GM12878 (cell line): ENCODE results near the gene PRKRIP1. TPM values are rescaled to one million over a fixed set of nuclear protein-coding genes. Genes with fewer than 3 reads are reported as not detected.

Source experiments
- EED ChIP-seq: sonication (generic); IDR thresholded peaks from 2 replicates; pipeline ENCODE4 v1.6.1; 2016; ENCODE audit warnings: antibody characterized with exemption, low read depth
- EP300 ChIP-seq, 2 experiments: fragments of 150-350 bp in 1 of 2; IDR thresholded peaks; 2 replicates each; pipeline ENCODE4 v1.6.1; 2011 to 2012; ENCODE audit warnings: low read depth in 2 of 2, low read length in 2 of 2, borderline replicate concordance in 1 of 2, improper control_type of control experiment in 1 of 2, inconsistent platforms in 1 of 2; ENCODE audit not compliant: control insufficient read depth in 1 of 2
- ETV6 ChIP-seq, 2 experiments: fragments of 450-650 bp in 1 of 2; IDR thresholded peaks in 1 of 2; conservative IDR thresholded peaks in 1 of 2; 2 replicates each; pipeline ENCODE4 v1.6.1; 2014; ENCODE audit warnings: antibody characterized with exemption in 1 of 2, borderline replicate concordance in 1 of 2, low read depth in 1 of 2, mild to moderate bottlenecking in 1 of 2, moderate library complexity in 1 of 2
- MAX ChIP-seq: IDR thresholded peaks from 2 replicates; pipeline ENCODE4 v1.6.1; 2012; ENCODE audit warnings: low read depth, low read length, improper control_type of control experiment
- MLLT1 ChIP-seq: fragments of 450-650 bp; IDR thresholded peaks from 2 replicates; pipeline ENCODE4 v1.6.1; 2016; ENCODE audit warnings: mild to moderate bottlenecking
- MYB ChIP-seq: fragments of 150-350 bp; IDR thresholded peaks from 2 replicates; pipeline ENCODE4 v1.6.1; 2014; ENCODE audit warnings: mild to moderate bottlenecking, low read depth, low read length, borderline replicate concordance
- NR2C2 ChIP-seq: IDR thresholded peaks from 2 replicates; pipeline ENCODE4 v1.6.1; 2011; ENCODE audit warnings: borderline replicate concordance, low read depth; ENCODE audit not compliant: control insufficient read depth, insufficient read length
- POLR2AphosphoS5 ChIP-seq: IDR thresholded peaks from 2 replicates; pipeline ENCODE4 v1.6.1; 2011; ENCODE audit warnings: mild to moderate bottlenecking, low read length, inconsistent platforms
- REST ChIP-seq: IDR thresholded peaks from 2 replicates; pipeline ENCODE4 v1.6.1; 2012; ENCODE audit warnings: mild to moderate bottlenecking, low read depth, low read length
- STAT1 ChIP-seq: fragments of 450-650 bp; conservative IDR thresholded peaks from 2 replicates; pipeline ENCODE4 v1.6.1; 2014; ENCODE audit warnings: antibody characterized with exemption, mild to moderate bottlenecking
- SUZ12 ChIP-seq: fragments of 200-600 bp; sonication (generic); IDR thresholded peaks from one replicate; pipeline ENCODE4 v1.6.1; 2018; ENCODE audit warnings: antibody characterized with exemption, mild to moderate bottlenecking; ENCODE audit not compliant: unreplicated experiment
- TARDBP ChIP-seq: IDR thresholded peaks from 2 replicates; pipeline ENCODE4 v1.6.1; 2016; ENCODE audit warnings: borderline replicate concordance
- TCF7 ChIP-seq: IDR thresholded peaks from 2 replicates; pipeline ENCODE4 v1.6.1; 2014; ENCODE audit warnings: antibody characterized with exemption, borderline replicate concordance
- YY1 ChIP-seq: IDR thresholded peaks from 2 replicates; pipeline ENCODE4 v1.6.1; 2011; ENCODE audit warnings: low read depth, mild to moderate bottlenecking, low read length
- ZNF217 ChIP-seq: fragments of 450-650 bp; IDR thresholded peaks from 2 replicates; pipeline ENCODE4 v1.6.1; 2017; ENCODE audit warnings: antibody characterized with exemption, mild to moderate bottlenecking
- polyA plus RNA-seq, 11 experiments: library from polyadenylated mRNA; depleted of rRNA in 4 of 11; unstranded in 6 of 11; stranded (reverse) in 5 of 11; fragments of >200 nt; fragmentation: Nextera tagmentation in 4 of 11; fragmentation: Illumina TruSeq in 1 of 11; extraction: Ambion mirVana in 4 of 11; extraction: Trizol in 1 of 11; gene quantifications; 1 replicate in 1 of 11; 2 replicates in 10 of 11; pipeline versions ENCODE4 v1.2.1 to v1.2.3, GENCODE V29; 2011 to 2016; ENCODE audit warnings: inconsistent platforms in 2 of 11, missing spikeins in 2 of 11, low read depth in 1 of 11
- total RNA-seq, 4 experiments: library from RNA; depleted of rRNA in 3 of 4; stranded (reverse); fragments of >200 nt in 3 of 4; fragmentation: Illumina TruSeq in 1 of 4; extraction: Trizol in 1 of 4; gene quantifications; 2 replicates each; pipeline versions ENCODE4 v1.2.1 to v1.2.3, GENCODE V29; 2013 to 2021
- TF ChIP-seq, protein P1 (sequence below): fragments of 150-350 bp; IDR thresholded peaks from 2 replicates; pipeline ENCODE4 v1.6.1; 2016; ENCODE audit warnings: low read depth, low read length
- TF ChIP-seq, protein P2 (sequence below): fragments of 450-650 bp; IDR thresholded peaks from 2 replicates; pipeline ENCODE4 v1.6.1; 2018; ENCODE audit warnings: mild to moderate bottlenecking, low read depth, moderate library complexity; ENCODE audit not compliant: partially characterized antibody

Gene PRKRIP1
- total and polyA plus RNA-seq, 10 of the 15 experiments (the other 5 are each of a cell fraction or from before 2014, with no cell fraction given), result 17.0 to 38.4 (median 25.5) TPM

DNA sequence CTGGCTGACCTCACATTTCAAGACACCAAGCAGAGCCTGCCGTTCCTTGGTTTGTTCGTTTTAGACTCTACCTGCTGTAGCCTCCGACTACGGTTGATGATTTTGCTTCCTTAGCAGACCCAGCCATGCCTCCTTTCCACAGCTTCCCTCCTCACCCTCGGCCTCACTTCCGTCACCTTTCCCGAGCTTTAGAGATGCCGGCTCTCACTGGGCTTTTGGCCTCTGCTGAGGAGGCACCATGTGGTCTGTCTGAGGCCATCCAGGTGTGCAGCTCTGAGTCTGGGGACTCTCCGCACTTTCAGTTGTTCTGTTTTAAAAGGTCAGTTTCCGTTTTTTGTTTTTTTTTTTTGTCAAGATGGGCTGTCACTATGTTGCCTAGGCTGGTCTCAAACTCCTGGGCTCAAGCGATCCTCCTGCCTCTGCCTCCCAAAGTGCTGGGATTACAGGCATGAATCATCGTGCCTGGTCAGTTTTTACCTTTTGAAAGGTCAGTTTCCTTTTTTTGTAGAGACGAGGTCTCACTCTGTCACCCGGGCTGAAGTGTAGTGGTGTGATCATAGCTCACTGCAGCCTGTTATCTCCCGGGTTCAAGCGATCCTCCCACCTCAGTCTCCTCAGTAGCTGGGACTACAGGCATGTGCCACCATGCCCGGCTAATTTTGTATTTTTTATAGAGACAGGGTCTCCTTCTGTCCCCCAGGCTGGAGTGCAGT lies 49.0 kb downstream of the PRKRIP1 start (continued):
- TF ChIP-seq YY1 (no peak), SUZ12 (no peak), REST (no peak), POLR2AphosphoS5 (peak; percentile 64; the same call in 1 of the 2 replicates), NR2C2 (no peak), STAT1 (0 out of 2 replicates have a peak, but pooled peaks have one; percentile 17), MLLT1 (peak; percentile 63), TCF7 (no peak), ETV6 (conservative IDR thresholded peaks at IDR 0.05 in 1 of 2, IDR thresholded peaks at IDR 0.05 in 1 of 2; ENCODE audit: borderline replicate concordance in 1 of 2, low read depth in 1 of 2) (no peak; a peak in 1 of 4 replicates), EED (peak; percentile 92), MYB (no peak), ZNF217 (no peak; the same call in 1 of the 2 replicates), TARDBP (no peak), MAX (no peak), EP300 (IDR thresholded peaks at IDR 0.05; ENCODE audit: borderline replicate concordance in 1 of 2, control insufficient read depth in 1 of 2, low read depth in 2 of 2, low read length in 2 of 2) (no peak)
- TF ChIP-seq, protein P1, sequence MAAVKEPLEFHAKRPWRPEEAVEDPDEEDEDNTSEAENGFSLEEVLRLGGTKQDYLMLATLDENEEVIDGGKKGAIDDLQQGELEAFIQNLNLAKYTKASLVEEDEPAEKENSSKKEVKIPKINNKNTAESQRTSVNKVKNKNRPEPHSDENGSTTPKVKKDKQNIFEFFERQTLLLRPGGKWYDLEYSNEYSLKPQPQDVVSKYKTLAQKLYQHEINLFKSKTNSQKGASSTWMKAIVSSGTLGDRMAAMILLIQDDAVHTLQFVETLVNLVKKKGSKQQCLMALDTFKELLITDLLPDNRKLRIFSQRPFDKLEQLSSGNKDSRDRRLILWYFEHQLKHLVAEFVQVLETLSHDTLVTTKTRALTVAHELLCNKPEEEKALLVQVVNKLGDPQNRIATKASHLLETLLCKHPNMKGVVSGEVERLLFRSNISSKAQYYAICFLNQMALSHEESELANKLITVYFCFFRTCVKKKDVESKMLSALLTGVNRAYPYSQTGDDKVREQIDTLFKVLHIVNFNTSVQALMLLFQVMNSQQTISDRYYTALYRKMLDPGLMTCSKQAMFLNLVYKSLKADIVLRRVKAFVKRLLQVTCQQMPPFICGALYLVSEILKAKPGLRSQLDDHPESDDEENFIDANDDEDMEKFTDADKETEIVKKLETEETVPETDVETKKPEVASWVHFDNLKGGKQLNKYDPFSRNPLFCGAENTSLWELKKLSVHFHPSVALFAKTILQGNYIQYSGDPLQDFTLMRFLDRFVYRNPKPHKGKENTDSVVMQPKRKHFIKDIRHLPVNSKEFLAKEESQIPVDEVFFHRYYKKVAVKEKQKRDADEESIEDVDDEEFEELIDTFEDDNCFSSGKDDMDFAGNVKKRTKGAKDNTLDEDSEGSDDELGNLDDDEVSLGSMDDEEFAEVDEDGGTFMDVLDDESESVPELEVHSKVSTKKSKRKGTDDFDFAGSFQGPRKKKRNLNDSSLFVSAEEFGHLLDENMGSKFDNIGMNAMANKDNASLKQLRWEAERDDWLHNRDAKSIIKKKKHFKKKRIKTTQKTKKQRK, result no peak
- TF ChIP-seq, protein P2, sequence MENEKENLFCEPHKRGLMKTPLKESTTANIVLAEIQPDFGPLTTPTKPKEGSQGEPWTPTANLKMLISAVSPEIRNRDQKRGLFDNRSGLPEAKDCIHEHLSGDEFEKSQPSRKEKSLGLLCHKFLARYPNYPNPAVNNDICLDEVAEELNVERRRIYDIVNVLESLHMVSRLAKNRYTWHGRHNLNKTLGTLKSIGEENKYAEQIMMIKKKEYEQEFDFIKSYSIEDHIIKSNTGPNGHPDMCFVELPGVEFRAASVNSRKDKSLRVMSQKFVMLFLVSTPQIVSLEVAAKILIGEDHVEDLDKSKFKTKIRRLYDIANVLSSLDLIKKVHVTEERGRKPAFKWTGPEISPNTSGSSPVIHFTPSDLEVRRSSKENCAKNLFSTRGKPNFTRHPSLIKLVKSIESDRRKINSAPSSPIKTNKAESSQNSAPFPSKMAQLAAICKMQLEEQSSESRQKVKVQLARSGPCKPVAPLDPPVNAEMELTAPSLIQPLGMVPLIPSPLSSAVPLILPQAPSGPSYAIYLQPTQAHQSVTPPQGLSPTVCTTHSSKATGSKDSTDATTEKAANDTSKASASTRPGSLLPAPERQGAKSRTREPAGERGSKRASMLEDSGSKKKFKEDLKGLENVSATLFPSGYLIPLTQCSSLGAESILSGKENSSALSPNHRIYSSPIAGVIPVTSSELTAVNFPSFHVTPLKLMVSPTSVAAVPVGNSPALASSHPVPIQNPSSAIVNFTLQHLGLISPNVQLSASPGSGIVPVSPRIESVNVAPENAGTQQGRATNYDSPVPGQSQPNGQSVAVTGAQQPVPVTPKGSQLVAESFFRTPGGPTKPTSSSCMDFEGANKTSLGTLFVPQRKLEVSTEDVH, result no peak
